CD14-positive monocyte (primary cell): ENCODE measurements around the gene TRPV3. TPM values are rescaled to one million over a fixed set of nuclear protein-coding genes. Genes with fewer than 3 reads are reported as not detected.
A peak's percentile ranks its signal among the peaks of the same experiment; 100 is the strongest.

Experiments used
- DNase-seq, 3 donors: peaks; one replicate each; pipeline ENCODE4 v3.0.0-alpha.2; 2011 to 2022
- H2AFZ ChIP-seq: 2 replicates; pipeline ENCODE4 v1.6.0; 2012; ENCODE audit warnings: mild to moderate bottlenecking, low read depth, low read length, inconsistent platforms; ENCODE audit not compliant: insufficient read depth, poor library complexity, severe bottlenecking
- H3K27ac ChIP-seq, 2 donors: 1 replicate in 1 of 2; 2 replicates in 1 of 2; pipeline ENCODE4 v1.5.1; 2012 to 2013; ENCODE audit warnings: low read length in 2 of 2, control low read depth in 1 of 2, inconsistent platforms in 1 of 2, low read depth in 1 of 2, mild to moderate bottlenecking in 1 of 2
- H3K27me3 ChIP-seq, 2 donors: one replicate each; pipeline versions ENCODE4 v1.6.0 to v1.6.1; 2011 to 2013; ENCODE audit warnings: low read length in 2 of 2; ENCODE audit not compliant: control insufficient read depth in 2 of 2, insufficient read depth in 2 of 2
- H3K36me3 ChIP-seq, 2 donors: replicated peaks in 1 of 2; 1 replicate in 1 of 2; 2 replicates in 1 of 2; pipeline versions ENCODE4 v1.5.1 to v1.6.1; 2012 to 2013; ENCODE audit warnings: low read length in 2 of 2, control low read depth in 1 of 2, inconsistent platforms in 1 of 2, mild to moderate bottlenecking in 1 of 2; ENCODE audit not compliant: insufficient read depth in 2 of 2, control insufficient read depth in 1 of 2
- H3K4me1 ChIP-seq, 2 donors: 1 replicate in 1 of 2; 2 replicates in 1 of 2; pipeline versions ENCODE4 v1.5.1 to v1.6.1; 2012 to 2013; ENCODE audit warnings: low read length in 2 of 2, control low read depth in 1 of 2, inconsistent platforms in 1 of 2, mild to moderate bottlenecking in 1 of 2, moderate library complexity in 1 of 2; ENCODE audit not compliant: insufficient read depth in 2 of 2, control insufficient read depth in 1 of 2
- H3K4me2 ChIP-seq: replicated peaks from 2 replicates; pipeline ENCODE3; 2012; ENCODE audit warnings: low read length, moderate library complexity, mild to moderate bottlenecking; ENCODE audit not compliant: poor library complexity, severe bottlenecking; ENCODE audit errors: extremely low read depth
- H3K4me3 ChIP-seq, 3 experiments: fragments of 200-600 bp in 1 of 3; sonication (generic) in 1 of 3; replicated peaks in 1 of 3; 1 replicate in 2 of 3; 2 replicates in 1 of 3; pipeline ENCODE4 v1.5.1; 2011 to 2013; ENCODE audit warnings: low read length in 3 of 3, mild to moderate bottlenecking in 3 of 3, control low read depth in 2 of 3, low read depth in 2 of 3, inconsistent platforms in 1 of 3, moderate library complexity in 1 of 3
- H3K79me2 ChIP-seq: 2 replicates; pipeline ENCODE4 v1.6.0; 2012; ENCODE audit warnings: mild to moderate bottlenecking, control low read depth, inconsistent platforms, low read length, moderate library complexity; ENCODE audit not compliant: insufficient read depth
- H3K9ac ChIP-seq: 2 replicates; pipeline ENCODE4 v1.6.0; 2017; ENCODE audit warnings: low read length, mild to moderate bottlenecking; ENCODE audit not compliant: insufficient read depth, poor library complexity, severe bottlenecking
- H3K9me3 ChIP-seq, 2 donors: replicated peaks in 1 of 2; 1 replicate in 1 of 2; 2 replicates in 1 of 2; pipeline versions ENCODE4 v1.5.1 to v1.6.1; 2012 to 2013; ENCODE audit warnings: low read length in 2 of 2, control low read depth in 1 of 2; ENCODE audit not compliant: control insufficient read depth in 1 of 2, insufficient read depth in 1 of 2
- H4K20me1 ChIP-seq: 2 replicates; pipeline ENCODE4 v1.6.0; 2012; ENCODE audit warnings: mild to moderate bottlenecking, low read length, control low read depth, moderate library complexity; ENCODE audit not compliant: insufficient read depth
- H3K27ac Mint-ChIP-seq, 7 donors: one replicate each; pipeline ENCODE4 v1.8.0; 2020; ENCODE audit warnings: mild to moderate bottlenecking in 7 of 7, mixed read lengths in 7 of 7, moderate library complexity in 6 of 7, inconsistent platforms in 2 of 7
- H3K27me3 Mint-ChIP-seq, 3 donors: one replicate each; pipeline ENCODE4 v1.8.0; 2021 to 2022; ENCODE audit warnings: low read depth in 3 of 3, mild to moderate bottlenecking in 3 of 3, mixed read lengths in 3 of 3, moderate library complexity in 3 of 3, inconsistent platforms in 1 of 3
- H3K36me3 Mint-ChIP-seq, 2 donors: one replicate each; pipeline ENCODE4 v1.8.0; 2020; ENCODE audit warnings: mixed read lengths in 2 of 2, inconsistent platforms in 1 of 2, mild to moderate bottlenecking in 1 of 2
- H3K4me1 Mint-ChIP-seq: one replicate; pipeline ENCODE4 v1.8.0; 2020; ENCODE audit warnings: mild to moderate bottlenecking, mixed read lengths
- H3K4me3 Mint-ChIP-seq, 2 donors: one replicate each; pipeline ENCODE4 v1.8.0; 2020; ENCODE audit warnings: mild to moderate bottlenecking in 2 of 2, mixed read lengths in 2 of 2, moderate library complexity in 1 of 2
- H3K9me3 Mint-ChIP-seq, 7 donors: one replicate each; pipeline ENCODE4 v1.8.0; 2020 to 2022; ENCODE audit warnings: mixed read lengths in 7 of 7, mild to moderate bottlenecking in 6 of 7, moderate library complexity in 6 of 7, inconsistent platforms in 2 of 7
- CTCF ChIP-seq: fragments of 200-600 bp; IDR thresholded peaks from one replicate; pipeline ENCODE4 v1.8.0; 2022; ENCODE audit warnings: antibody characterized with exemption, mild to moderate bottlenecking
- WGBS: methylation state at CpG from one replicate; pipeline ENCODE4 v1.1.5; 2013; ENCODE audit warnings: missing lambda C conversion rate; ENCODE audit not compliant: insufficient coverage; 5-methylcytosine and 5-hydroxymethylcytosine counted together
- intact Hi-C, 2 donors: fragments of 100-400 bp; cut with micrococcal nuclease; formaldehyde crosslinking; loops; one replicate each; pipeline versions ENCODE4 v1.15.0 to v1.15.1; 2023
- polyA plus RNA-seq, 3 donors: library from polyadenylated mRNA; depleted of rRNA in 1 of 3; unstranded in 2 of 3; stranded (reverse) in 1 of 3; fragments of 300-500 nt in 2 of 3; fragments of >200 nt in 1 of 3; fragmentation: Illumina TruSeq in 2 of 3; gene quantifications; 1 replicate in 2 of 3; 2 replicates in 1 of 3; pipeline ENCODE4 v1.2.3, GENCODE V29; 2012 to 2021

Gene TRPV3
- polyA plus RNA-seq, 3 donors = 0.01 TPM; not detected in 2

DNA sequence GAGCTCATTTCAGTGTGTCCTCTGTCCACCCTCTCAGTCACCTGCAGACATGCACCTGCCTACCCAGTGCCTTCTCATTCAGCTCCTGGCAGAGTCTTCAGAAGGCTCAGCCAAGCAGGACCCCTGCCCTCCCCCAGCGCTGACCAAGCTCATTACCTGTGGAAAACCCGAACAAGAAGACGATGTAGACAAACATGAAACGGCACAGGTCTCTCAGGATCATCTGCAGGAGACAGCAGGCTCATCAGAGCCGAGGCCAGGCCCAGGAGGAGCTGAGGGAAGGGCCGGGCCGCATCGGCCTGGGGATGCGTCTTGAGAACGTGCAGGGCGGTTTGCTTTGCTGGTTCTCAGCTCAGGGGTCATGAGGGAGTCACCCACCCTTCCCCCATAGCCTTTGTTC lies 19.4 kb upstream of the TRPV3 start:
- no peak overlapping the region for H3K9ac ChIP-seq
- Mint-ChIP-seq H3K4me1 (peaks cover 9% of the 10 kb centered on the region), H3K4me3 (no peak overlapping the region), H3K27ac (no peak overlapping the region), H3K9me3 (peaks cover 0 to 3% (median 0%) of the 10 kb centered on the region in 7 donors), H3K27me3 (peaks cover 0 to 2% (median 1%) of the 10 kb centered on the region in 3 donors), H3K36me3 (peaks cover 12 to 14% of the 10 kb centered on the region in 2 donors)
- H2AFZ ChIP-seq = no peak overlapping the region
- H3K4me1 ChIP-seq = peaks cover 4 to 6% of the 10 kb centered on the region in 2 donors
- 95% methylated on average over 5 of the region's 11 CpGs for WGBS
- DNase-seq = no peak
- H3K36me3 ChIP-seq = peaks cover 0 to 2% of the 10 kb centered on the region in 2 donors
- H3K27ac ChIP-seq = no peak overlapping the region
- H3K9me3 ChIP-seq = no peaks in the 10 kb centered on the region
- H3K79me2 ChIP-seq = no peaks in the 10 kb centered on the region
- H3K4me3 ChIP-seq = no peak overlapping the region
- intact Hi-C loops = no loop called here
- no peaks in the 10 kb centered on the region for H4K20me1 ChIP-seq
- H3K4me2 ChIP-seq = no peak overlapping the region
- H3K27me3 ChIP-seq = no peaks in the 10 kb centered on the region
- TF ChIP-seq CTCF = no peak

DNA sequence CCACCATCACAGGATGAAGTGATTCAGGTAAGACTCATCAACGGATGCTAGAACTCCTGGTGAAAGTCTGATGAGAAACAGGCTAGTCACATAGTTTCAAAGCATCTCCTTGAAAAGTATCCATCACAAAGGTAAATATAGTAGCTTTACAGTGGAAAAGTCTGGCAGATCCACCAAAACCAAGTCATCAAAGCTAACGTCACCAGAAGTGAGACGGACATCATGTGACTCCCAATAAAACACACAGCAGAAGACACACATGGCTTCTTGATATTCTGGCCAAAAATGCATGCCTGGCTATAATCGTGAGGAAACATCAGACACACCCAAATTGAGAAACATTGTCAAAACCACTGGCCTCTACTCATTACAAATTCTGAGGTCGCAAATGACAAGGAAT lies 17.9 kb upstream of the TRPV3 start:
- H3K36me3 ChIP-seq = peaks cover 0 to 5% of the 10 kb centered on the region in 2 donors
- DNase-seq = peak; percentile 1 to 25 (median 5)
- Mint-ChIP-seq H3K27ac (peak overlapping the region in 3 of 7 donors; percentile 9 to 26 (median 21)), H3K4me1 (peaks cover 9% of the 10 kb centered on the region), H3K4me3 (no peak overlapping the region), H3K36me3 (peaks cover 11 to 20% of the 10 kb centered on the region in 2 donors), H3K27me3 (peaks cover 0 to 2% (median 1%) of the 10 kb centered on the region in 3 donors), H3K9me3 (peaks cover 0 to 3% (median 0%) of the 10 kb centered on the region in 7 donors)
- no peak overlapping the region for H3K9ac ChIP-seq
- H3K27ac ChIP-seq = no peak overlapping the region
- H3K4me1 ChIP-seq = peaks cover 4 to 6% of the 10 kb centered on the region in 2 donors
- no peaks in the 10 kb centered on the region for H4K20me1 ChIP-seq
- no peaks in the 10 kb centered on the region for H3K9me3 ChIP-seq
- no peaks in the 10 kb centered on the region for H3K27me3 ChIP-seq
- TF ChIP-seq CTCF = no peak
- WGBS = 50% methylated on average over 2 of the region's 5 CpGs
- no peak overlapping the region for H2AFZ ChIP-seq
- H3K4me2 ChIP-seq = no peak overlapping the region
- H3K79me2 ChIP-seq = no peaks in the 10 kb centered on the region
- intact Hi-C loops = no loop called here
- no peak overlapping the region for H3K4me3 ChIP-seq
